Measurements from ENCODE around the gene PMM2.
A peak's percentile ranks its signal among the peaks of the same experiment; 100 is the strongest.

The PMM2 gene

DNA sequence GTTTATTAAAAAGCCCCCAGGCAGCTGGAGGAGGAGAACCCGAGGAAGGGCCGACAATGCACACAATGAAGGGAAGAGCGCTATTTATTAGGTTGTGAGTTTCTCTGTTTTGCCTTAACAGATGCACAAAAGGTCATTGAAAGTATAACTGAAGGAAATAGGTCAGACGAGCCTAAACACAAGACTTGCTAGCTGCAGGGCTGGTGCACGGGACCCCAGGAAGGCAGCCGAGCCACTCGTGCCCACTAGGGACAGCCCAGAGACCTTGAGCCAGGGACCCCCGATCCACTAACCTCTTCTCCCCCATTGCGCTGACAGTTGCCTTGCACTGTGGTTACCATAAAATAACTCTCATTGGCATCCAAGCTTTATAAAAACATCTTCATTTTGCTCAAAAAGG lies 95.8 kb downstream of the PMM2 start:
- CTCF ChIA-PET = no interaction called here
- Mint-ChIP-seq H3K4me1 (peaks cover 2% of the 10 kb centered on the region), H3K4me3 (no peak overlapping the region), H3K36me3 (peaks cover 61% of the 10 kb centered on the region), H3K27ac (peak overlapping the region; percentile 65), H3K27me3 (no peaks in the 10 kb centered on the region), H3K9me3 (no peaks in the 10 kb centered on the region)
- no peak for DNase-seq

DNA sequence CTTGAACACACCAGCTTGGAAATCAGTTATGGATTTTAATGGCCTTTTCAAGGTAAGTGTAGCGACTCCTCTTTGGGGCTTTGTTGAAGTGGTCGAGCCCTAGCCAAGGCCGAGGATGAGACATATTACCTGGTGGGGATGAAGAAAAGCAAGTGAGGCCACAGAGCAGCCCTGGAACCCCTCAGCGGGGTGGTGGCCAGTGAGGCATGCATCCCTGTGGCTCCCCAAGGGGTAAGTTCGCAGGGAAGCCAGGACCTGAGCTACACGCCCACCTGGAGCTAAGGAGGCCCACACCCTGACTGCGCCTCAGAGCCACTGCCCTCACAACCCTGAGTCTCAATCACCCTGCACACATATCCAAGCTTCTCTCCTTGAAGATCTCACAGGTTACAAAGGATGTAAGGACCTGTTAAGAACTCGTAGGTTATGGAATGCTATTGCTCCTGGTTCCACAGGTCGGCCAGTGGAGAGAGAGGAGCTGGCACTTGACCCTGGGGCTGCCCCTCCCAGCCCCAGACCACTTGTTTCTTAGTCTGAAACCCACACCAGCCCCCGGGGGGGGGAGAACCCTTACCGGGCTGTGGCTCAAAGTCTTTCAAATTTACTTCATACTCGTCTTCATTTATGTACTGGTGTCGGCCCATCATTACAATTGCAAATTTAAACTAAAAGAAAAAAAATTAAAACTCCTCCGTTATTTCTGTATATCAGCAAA lies 96.5 kb downstream of the PMM2 start:
- H3K4me1 Mint-ChIP-seq = peaks cover 2% of the 10 kb centered on the region
- no peaks in the 10 kb centered on the region for H3K9me3 Mint-ChIP-seq
- no peak overlapping the region for H3K4me3 Mint-ChIP-seq
- no peak for DNase-seq
- H3K27ac Mint-ChIP-seq = no peak overlapping the region
- peaks cover 65% of the 10 kb centered on the region for H3K36me3 Mint-ChIP-seq
- H3K27me3 Mint-ChIP-seq = no peaks in the 10 kb centered on the region
- CTCF ChIA-PET = interaction anchor here (1.1 kb wide), 1 partner anchor 327 kb away, joined by 3 read pairs; no protein-coding TSS in a partner anchor

DNA sequence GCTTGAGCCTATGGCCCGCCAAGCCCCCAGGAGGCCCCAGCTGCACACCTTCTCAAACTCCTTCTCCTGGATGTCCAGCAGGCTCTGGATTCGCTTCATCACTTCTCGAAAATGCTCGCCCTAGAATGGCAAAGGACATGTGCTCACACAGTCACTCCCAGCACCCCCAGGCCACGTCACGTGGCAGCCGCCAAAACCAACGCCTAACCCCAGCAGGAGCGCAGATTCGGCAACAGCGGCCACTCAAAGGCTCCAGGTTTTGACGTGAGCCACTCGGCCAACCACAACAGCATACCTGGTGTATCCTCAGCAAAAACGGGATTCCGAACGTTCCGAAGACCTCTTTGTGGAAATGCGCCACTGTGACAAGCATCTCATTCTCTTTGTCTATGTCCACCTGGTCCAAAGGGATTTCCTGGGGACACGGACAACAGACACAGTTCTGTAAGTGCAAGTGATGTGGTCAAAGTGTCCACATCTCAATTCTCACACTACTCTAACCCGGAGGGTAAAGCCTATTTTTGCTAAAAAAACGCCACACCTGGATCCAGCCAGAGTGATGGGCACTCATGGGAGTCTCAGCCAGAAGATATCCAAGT lies 97.2 kb downstream of the PMM2 start:
- CTCF ChIA-PET = interaction anchor here (0.7 to 1.1 kb wide), 2 partner anchors 15 to 328 kb away, joined by 3 read pairs; no protein-coding TSS in a partner anchor
- Mint-ChIP-seq H3K27ac (no peak overlapping the region), H3K4me3 (no peak overlapping the region), H3K9me3 (no peaks in the 10 kb centered on the region), H3K36me3 (peaks cover 71% of the 10 kb centered on the region), H3K27me3 (no peaks in the 10 kb centered on the region), H3K4me1 (peaks cover 2% of the 10 kb centered on the region)
- no peak for DNase-seq

DNA sequence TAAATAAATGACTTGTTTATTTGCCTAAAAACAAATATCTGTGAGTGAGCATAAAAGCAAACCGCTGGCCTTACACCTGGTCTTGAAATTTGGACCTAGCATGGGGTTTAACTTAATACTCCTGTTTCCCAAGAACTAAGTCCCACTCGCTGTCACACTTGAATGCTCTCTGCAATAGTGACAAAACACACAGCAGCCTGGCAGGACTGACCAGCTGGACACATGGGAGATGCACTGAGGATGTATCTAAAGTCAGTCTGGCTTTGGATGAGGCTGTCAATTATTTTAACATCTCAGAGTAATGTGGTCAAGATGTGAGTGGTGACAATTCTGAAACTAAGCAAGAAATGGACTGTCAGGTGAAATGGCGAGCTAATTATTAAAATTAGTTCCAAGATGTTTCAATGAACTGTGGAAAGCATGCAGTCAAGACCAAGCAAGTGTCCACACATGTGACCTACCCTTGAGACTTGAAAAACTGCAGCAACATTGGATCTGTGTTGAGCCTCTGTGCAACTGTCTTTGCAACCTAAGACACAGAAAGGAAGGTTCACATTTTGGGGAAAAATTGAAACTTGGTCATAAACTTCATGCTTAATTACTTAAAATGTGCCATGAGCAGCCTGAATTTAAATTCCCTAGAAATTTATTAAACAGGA lies 101.2 kb downstream of the PMM2 start:
- Mint-ChIP-seq H3K27ac (no peak overlapping the region), H3K9me3 (no peaks in the 10 kb centered on the region), H3K4me3 (no peak overlapping the region), H3K4me1 (no peaks in the 10 kb centered on the region), H3K27me3 (no peaks in the 10 kb centered on the region), H3K36me3 (peaks cover 79% of the 10 kb centered on the region)
- no peak for DNase-seq
- CTCF ChIA-PET = interaction anchor here (2.2 to 3.2 kb wide), 2 partner anchors 37 to 110 kb away, joined by 9 to 13 read pairs; no protein-coding TSS in a partner anchor

Measured in activated naive CD4-positive, alpha-beta T cell treated with anti-CD3 and anti-CD28 coated beads, Interleukin-2, amount 10 ng/mL, durations not matched to agents 7 days and 5 days (primary cell).